GM10266 (cell line): ENCODE data around the gene LIFR.

ENCODE experiments used
- DNase-seq: peaks from one replicate; pipeline ENCODE4 v3.0.0; 2012; ENCODE audit errors: extremely low spot score
- TF ChIP-seq, protein P1 (sequence below): IDR thresholded peaks from 2 replicates; pipeline ENCODE4 v1.5.1; 2012; ENCODE audit warnings: mild to moderate bottlenecking, low read depth; ENCODE audit not compliant: control insufficient read depth, insufficient read depth; ENCODE audit errors: missing control alignments

Gene LIFR

DNA sequence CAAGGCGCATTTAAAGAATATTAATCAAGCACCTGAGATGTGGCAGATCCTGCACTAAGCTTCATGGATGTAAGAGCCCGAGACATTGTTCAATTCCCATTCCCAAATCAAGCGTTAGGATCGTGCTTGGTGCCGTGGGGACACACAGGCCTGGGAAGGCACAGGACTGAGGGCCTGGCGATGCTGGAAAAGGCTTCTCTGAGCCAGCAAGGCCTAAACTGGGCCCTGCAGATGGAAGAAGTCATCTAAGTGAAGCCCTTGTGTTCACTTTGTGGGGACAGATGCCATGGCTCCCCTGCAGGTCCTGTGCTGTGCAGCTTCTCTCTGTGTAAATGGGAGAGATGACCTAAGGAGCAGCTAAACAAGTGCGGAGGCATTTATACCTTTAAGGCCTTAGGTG, 83.9 kb downstream of the LIFR start:
- TF ChIP-seq, protein P1, sequence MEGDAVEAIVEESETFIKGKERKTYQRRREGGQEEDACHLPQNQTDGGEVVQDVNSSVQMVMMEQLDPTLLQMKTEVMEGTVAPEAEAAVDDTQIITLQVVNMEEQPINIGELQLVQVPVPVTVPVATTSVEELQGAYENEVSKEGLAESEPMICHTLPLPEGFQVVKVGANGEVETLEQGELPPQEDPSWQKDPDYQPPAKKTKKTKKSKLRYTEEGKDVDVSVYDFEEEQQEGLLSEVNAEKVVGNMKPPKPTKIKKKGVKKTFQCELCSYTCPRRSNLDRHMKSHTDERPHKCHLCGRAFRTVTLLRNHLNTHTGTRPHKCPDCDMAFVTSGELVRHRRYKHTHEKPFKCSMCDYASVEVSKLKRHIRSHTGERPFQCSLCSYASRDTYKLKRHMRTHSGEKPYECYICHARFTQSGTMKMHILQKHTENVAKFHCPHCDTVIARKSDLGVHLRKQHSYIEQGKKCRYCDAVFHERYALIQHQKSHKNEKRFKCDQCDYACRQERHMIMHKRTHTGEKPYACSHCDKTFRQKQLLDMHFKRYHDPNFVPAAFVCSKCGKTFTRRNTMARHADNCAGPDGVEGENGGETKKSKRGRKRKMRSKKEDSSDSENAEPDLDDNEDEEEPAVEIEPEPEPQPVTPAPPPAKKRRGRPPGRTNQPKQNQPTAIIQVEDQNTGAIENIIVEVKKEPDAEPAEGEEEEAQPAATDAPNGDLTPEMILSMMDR: no peak

DNA sequence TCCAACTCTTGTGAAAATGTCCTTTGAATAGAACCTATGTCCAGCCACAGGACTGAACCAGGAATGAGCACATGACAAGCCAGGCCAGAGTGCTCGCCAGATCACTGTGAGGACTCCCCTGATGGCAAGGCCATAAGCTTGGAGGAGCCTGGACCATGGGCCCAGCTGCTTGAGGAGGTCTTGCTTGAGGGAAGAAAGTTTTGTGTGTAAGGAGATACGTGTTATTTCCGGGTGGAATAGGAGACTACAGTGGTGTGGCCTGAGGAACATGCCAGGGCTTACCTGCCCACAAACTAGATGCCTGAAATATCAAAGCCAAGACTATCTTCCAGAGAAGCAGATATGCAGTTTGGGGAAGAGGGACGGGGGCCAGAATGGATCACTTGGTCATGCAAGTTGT, 84.7 kb downstream of the LIFR start:
- DNase-seq: no peak
- TF ChIP-seq, protein P1: no peak

More for the DNA sequence above, 83.9 kb downstream of the LIFR start:
- DNase-seq: no peak

DNA sequence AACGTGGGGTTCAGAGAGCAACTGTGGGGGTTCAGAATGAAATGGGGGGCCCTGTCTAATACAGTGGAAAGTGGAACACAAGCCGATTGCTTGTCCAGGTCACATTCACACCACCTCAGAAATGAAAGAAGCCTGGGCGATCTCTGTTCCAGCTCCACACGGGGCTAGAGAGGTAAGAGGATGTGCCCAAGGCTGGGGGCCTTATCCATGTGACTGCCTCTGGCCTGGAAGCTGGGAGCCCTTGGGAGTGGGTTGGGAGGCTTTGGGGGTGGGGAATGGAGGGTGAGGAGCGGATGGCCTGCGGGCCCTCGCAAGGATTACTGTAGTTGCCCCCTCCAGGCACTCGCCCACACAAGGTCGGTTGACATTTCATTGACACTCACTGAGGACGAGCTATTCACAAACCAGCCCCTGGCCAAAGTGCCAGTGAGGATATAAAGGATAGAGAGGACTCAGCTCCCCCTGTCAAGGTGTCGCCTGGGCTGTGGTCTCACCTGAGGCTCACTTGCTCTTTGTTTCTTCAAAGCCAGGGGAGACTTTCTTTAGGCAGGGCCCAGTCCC, 86.7 kb downstream of the LIFR start:
- DNase-seq: no peak
- TF ChIP-seq, protein P1: no peak

DNA sequence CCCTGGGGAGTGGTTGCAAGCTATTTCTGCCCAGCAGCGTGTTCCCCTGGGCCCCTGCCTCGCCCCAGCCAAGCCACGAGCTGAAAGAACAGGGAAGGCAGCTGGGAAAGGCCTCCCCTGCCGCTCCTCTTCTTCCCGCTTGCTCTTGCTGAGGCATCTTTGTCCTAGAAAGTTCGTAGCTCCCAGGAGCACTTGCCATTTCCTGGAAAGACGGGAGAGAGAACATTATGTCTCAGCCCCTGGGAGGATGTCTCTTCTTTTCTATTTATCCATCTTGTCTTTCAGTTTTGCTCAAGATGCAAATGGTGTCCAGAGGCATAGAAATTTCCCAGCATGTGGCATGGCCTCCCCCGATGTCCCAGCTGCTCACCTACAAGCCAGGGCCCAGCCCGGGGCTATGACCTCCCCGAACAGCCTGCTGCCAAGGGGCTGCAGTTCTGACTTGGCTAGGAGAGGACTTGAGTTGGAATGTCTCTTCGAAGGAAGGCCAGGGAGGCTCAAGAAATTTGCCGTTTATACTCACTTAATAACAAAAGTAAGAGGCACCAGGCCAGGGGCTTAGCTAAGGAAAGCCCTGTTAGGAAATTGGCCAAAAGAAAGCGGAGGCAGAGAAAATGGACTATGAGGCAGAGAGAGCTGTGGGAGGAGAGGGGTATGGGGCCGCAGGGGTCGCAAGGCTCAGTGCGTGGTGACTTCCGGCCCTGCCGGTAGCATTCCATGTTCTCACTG, 87.3 kb downstream of the LIFR start:
- DNase-seq: no peak
- TF ChIP-seq, protein P1: no peak

DNA sequence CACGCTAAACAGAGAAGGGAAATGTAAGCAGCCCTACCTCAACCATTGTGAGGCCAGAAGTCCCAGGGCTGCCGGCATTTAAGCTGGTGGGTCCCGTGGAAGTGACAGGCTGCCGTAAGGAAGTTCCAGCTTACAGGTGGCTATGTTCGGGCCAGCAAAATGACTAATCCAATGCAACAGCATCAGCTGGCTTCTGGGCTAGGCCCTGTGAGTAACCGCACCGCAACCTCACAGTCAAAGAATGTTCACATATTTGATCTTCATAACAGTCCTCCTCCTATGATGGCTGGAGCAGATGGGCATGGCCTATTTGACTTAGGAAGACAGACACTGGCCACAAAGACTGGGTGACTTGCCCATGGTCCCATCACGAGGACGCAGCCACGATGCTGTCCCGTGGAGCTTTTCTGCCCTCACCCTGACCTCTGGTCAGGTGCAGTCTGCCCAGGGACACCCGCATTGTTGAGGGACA, 88.2 kb downstream of the LIFR start:
- DNase-seq: no peak
- TF ChIP-seq, protein P1: no peak

DNA sequence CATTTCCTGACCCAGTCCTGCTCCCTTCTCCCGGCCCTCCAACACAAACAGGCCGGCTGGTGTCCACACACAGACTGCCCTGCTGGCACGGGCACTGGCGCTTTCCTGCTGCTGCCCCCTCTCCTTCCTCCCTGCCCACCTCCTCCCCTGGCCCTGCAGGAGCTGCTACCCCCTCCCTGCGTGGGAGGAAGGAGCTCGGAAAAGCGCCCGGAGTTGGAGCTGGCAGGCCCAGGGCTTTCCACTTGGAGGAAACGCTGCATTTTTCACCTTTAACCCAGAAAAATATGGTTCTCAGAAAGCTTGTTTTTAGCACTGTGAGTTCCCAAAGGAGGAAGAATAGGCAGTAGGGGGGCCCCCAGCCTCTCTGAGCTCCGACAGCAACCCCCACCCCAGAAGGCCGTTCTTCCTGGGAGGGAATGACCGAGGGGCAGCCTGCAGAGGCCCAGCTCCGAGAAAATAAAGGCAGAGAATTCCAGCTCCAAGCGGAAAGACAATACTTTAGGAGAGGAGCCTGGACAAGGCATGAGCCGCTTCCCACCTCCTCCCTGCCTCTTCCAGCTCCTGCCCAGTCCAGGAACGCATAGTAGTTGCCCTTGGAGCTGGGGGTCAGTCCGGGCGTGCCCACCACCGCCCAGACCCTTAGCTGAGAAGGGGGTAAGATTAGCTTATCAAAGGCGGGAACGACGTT, 88.9 kb downstream of the LIFR start:
- no peak for DNase-seq
- TF ChIP-seq, protein P1: no peak

DNA sequence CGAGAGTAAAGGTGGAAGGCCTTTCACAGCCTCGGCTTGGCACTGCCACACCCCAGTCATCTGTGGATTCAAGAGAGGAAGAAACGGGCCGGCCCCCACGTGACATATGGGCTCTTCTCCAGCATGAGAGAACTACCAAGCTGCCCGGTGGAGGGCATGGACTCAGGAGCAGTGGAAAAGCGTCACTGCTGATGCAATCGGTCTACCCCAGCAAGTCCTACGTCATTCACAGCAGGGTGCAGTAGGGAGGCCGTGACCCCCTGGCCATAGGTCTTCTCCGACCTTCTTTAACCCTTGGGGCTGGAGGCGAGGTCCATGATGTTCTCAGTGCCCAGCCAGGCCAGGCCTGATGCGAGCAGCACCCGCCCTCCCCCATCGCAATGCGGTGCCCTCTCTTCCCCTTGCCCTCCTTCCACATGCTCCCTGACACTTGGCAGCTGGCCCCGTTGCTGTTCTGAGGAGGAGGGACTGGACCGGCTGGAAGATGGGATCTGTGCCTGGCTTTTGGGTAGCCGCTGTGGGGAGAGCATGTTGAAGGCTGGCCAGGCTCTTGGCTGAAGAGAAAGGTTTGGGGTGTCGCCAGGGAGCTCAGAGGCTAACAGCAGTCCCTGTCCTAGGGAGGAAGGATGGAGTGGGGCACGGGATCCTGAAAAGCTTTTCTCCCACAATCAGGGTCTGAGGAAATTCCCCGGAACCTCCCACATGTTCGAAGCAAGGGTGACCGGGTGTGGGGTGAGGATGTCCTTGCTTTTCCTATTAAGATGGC, 89.8 kb downstream of the LIFR start:
- TF ChIP-seq, protein P1: no peak
- no peak for DNase-seq
